Measurements from ENCODE around the gene ARL6IP6.

ARL6IP6 gene

DNA sequence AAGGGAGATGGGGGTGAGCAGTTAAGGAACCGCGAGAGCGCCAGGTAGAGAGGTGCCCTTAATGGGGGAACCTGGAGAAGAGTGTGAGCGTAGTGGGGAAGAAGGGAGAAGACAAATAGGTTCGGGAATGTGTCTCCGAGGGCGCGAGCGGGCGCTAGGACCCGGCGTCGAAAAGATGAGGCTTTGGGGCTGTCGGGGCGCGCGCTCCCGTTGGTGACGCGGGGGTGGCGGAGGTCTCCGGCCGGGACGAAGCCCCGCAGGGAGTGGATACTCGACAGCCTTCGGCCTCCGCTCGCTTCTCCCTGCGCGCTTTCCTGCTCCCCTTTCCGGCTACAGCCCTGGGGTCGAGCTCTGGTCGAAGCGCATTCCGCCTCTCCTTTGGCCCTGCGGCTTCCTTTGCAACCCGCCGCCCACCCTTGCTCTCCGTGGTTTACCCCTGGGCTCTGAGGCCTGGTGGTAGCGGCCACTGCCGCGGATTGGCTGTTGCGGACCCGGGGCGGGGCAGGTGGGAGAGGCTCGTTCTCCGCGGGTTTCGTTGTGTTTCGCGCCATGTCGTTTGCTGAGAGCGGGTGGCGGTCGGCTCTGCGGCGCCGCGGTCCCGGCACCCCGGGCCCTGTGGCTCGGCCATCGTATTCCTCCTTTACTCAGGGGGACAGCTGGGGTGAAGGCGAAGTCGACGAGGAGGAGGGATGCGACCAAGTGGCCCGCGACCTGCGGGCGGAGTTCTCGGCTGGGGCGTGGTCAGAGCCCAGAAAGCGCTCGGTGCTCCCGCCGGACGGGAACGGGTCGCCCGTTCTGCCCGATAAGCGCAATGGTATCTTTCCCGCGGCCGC, at the start of gene ARL6IP6:
TSS of gene ARL6IP6 (plus strand) at position 545 of the 833 bp plus-strand sequence. CDS start at position 550, 5 bp downstream.
- H3K4me3 ChIP-seq (ENCODE audit: low read length) = peak within 1 kb of the TSS; percentile 94
- peaks cover 34% of the 10 kb centered on the region for H3K36me3 ChIP-seq (ENCODE audit: insufficient read depth, low read length)
- H3K9me3 ChIP-seq (ENCODE audit: low read length) = no peaks in the 10 kb centered on the region
- H3K4me1 ChIP-seq (ENCODE audit: insufficient read depth, low read length) = peaks cover 24% of the 10 kb centered on the region
- H3K27me3 ChIP-seq (ENCODE audit: insufficient read depth, low read length) = no peaks in the 10 kb centered on the region
- H2AFZ ChIP-seq (ENCODE audit: low read depth, low read length) = peak within 1 kb of the TSS; percentile 14

DNA sequence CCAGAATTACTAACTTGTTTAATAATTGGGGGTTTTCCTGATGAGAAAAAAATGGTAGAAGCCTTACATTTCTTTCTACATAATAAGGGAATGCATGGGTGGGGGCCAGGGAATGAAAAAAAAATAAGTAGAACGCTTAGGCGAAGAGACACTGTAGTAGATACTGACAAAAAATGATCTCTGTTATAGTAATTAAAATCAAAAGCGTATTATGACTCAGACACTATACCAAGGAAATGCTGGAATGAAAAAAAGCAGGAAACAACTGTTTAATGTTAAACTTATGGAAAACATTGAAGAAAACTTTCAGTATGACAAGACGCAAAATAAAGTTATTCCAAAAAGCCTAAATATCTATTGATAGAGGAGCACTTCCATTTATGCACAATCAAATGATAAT, 44.1 kb upstream of the ARL6IP6 start:
- Histone ChIP-seq H3K4me1 (ENCODE audit: insufficient read depth, low read length) (no peaks in the 10 kb centered on the region), H3K27me3 (ENCODE audit: insufficient read depth, low read length) (no peaks in the 10 kb centered on the region), H3K36me3 (ENCODE audit: insufficient read depth, low read length) (peaks cover 93% of the 10 kb centered on the region), H3K4me3 (ENCODE audit: low read length) (no peak overlapping the region), H3K9me3 (ENCODE audit: low read length) (no peaks in the 10 kb centered on the region), H2AFZ (ENCODE audit: low read depth, low read length) (no peak overlapping the region)

DNA sequence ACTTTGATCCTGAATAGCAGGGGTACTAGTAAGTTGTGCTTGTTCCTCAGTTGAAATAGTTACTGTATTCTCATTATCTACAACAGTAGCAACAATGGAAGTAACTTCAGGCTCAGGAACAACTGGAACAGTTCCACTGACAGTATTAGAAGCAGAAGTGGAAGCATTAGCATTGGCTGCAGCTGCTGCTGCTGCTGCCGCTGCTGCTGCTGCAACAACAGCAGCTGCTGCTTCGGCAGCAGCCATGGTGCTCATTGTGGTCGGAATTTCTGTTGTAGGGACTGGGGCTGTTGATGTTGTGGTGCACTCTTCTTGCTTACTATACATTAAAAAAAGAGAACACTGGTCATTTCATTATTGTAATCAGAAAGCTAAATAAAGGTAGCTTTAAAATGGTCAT, 42.0 kb upstream of the ARL6IP6 start:
- no peaks in the 10 kb centered on the region for H3K27me3 ChIP-seq (ENCODE audit: insufficient read depth, low read length)
- H3K4me1 ChIP-seq (ENCODE audit: insufficient read depth, low read length) = no peaks in the 10 kb centered on the region
- H3K9me3 ChIP-seq (ENCODE audit: low read length) = peaks cover 2% of the 10 kb centered on the region
- H2AFZ ChIP-seq (ENCODE audit: low read depth, low read length) = no peak overlapping the region
- H3K36me3 ChIP-seq (ENCODE audit: insufficient read depth, low read length) = peaks cover 91% of the 10 kb centered on the region
- no peak overlapping the region for H3K4me3 ChIP-seq (ENCODE audit: low read length)

DNA sequence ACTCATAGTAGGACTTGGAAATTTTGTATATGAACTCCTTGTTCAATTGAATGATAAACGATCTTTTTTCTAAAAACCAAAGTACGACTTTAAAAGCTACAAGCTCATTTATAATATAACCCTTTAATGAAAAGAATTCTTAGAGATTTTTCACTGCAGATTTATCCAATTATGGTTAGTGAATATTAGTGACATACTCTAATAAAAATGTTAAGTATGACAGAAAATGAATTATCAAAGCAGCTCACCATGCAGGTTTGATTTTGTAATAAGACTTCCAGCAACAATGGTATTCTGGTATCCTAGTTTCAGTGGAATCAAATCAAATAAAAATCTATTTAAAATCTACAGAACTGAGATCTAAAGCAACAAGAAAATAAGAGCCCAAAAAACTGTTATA, 39.6 kb upstream of the ARL6IP6 start:
- peaks cover 74% of the 10 kb centered on the region for H3K36me3 ChIP-seq (ENCODE audit: insufficient read depth, low read length)
- peaks cover 8% of the 10 kb centered on the region for H3K4me1 ChIP-seq (ENCODE audit: insufficient read depth, low read length)
- H2AFZ ChIP-seq (ENCODE audit: low read depth, low read length) = no peak overlapping the region
- peaks cover 7% of the 10 kb centered on the region for H3K9me3 ChIP-seq (ENCODE audit: low read length)
- no peaks in the 10 kb centered on the region for H3K27me3 ChIP-seq (ENCODE audit: insufficient read depth, low read length)
- H3K4me3 ChIP-seq (ENCODE audit: low read length) = no peak overlapping the region

DNA sequence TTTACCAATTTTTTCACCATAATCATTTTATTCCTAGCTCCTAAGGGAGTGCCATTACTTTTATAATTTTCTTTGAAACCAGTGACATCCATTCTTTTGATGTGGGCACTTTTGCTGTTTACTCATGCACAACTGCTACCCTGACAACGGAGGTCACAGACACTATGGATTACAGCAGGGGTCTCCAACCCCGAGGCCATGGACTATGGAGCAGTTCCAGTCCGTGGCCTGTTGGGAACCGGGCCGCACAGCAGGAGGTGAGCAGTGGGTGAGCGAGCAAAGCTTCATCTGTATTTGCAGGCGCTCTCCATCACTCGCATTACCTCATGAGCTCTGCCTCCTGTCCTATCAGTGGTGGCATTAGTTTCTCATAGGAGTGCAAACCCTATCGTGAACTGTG, 35.8 kb upstream of the ARL6IP6 start:
- H3K9me3 ChIP-seq (ENCODE audit: low read length) = peaks cover 9% of the 10 kb centered on the region
- peaks cover 8% of the 10 kb centered on the region for H3K4me1 ChIP-seq (ENCODE audit: insufficient read depth, low read length)
- no peak overlapping the region for H3K4me3 ChIP-seq (ENCODE audit: low read length)
- H2AFZ ChIP-seq (ENCODE audit: low read depth, low read length) = no peak overlapping the region
- H3K36me3 ChIP-seq (ENCODE audit: insufficient read depth, low read length) = peaks cover 60% of the 10 kb centered on the region
- no peaks in the 10 kb centered on the region for H3K27me3 ChIP-seq (ENCODE audit: insufficient read depth, low read length)

DNA sequence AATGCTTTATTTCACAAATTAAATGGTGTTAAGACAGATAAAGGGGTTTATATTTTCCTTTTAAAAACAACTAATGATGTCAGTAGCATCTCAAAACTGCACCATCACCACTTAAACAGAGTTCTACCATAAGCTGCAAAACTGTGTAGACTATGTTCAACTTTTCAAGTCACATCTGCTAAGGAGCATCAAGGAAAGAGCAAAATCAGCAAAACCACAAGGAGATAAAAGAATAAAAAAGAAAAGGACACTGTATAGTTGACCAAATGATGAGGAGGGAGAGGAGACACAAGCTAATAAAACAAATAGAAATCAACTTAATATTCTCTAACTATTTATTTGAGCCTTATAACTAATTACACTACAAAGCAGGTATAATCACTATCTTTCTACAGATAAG, 35.0 kb upstream of the ARL6IP6 start:
- Histone ChIP-seq H3K27me3 (ENCODE audit: insufficient read depth, low read length) (no peaks in the 10 kb centered on the region), H3K9me3 (ENCODE audit: low read length) (peaks cover 9% of the 10 kb centered on the region), H3K4me1 (ENCODE audit: insufficient read depth, low read length) (peaks cover 8% of the 10 kb centered on the region), H3K4me3 (ENCODE audit: low read length) (no peak overlapping the region), H2AFZ (ENCODE audit: low read depth, low read length) (no peak overlapping the region), H3K36me3 (ENCODE audit: insufficient read depth, low read length) (peaks cover 61% of the 10 kb centered on the region)

DNA sequence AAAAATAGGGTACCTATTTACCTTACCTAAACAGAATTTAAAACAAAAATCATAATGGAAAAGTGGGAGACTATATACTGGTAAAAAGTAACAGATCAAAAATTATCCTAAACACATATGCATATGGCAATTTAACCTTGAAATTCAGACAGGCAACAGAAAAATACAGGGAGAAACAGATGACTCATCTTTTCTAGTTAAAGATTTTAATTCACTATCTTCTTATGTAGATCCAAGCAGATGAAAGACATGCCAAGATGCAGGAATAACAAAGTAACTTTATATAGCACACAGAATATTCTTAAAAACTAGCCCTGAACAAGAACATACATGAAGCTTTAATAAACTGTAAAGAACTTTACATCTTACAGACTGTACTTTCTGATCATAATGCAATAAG, 32.1 kb upstream of the ARL6IP6 start:
- Histone ChIP-seq H3K9me3 (ENCODE audit: low read length) (peaks cover 7% of the 10 kb centered on the region), H3K4me3 (ENCODE audit: low read length) (no peak overlapping the region), H3K4me1 (ENCODE audit: insufficient read depth, low read length) (peaks cover 8% of the 10 kb centered on the region), H3K36me3 (ENCODE audit: insufficient read depth, low read length) (peaks cover 56% of the 10 kb centered on the region), H3K27me3 (ENCODE audit: insufficient read depth, low read length) (no peaks in the 10 kb centered on the region), H2AFZ (ENCODE audit: low read depth, low read length) (no peak overlapping the region)

DNA sequence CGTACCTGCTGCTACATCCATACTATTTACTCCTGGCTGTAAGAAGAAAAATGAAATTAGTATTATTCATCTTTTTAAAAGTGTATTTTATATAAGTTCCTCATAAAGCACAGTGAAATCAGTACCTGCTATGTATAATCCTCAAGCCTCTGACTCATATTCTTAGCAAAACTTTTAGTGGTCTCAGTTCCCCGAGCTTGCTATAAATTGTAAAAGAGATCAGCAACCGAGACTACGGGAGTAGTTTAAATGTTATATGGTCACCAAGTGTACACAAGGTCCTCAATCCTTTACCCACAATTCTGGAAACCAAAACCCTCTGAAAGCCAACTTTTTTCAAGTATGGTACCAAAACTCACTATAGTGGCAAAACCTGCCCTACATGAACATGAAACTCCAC, 25.4 kb upstream of the ARL6IP6 start:
- Histone ChIP-seq H2AFZ (ENCODE audit: low read depth, low read length) (no peak overlapping the region), H3K36me3 (ENCODE audit: insufficient read depth, low read length) (peaks cover 51% of the 10 kb centered on the region), H3K9me3 (ENCODE audit: low read length) (no peaks in the 10 kb centered on the region), H3K27me3 (ENCODE audit: insufficient read depth, low read length) (no peaks in the 10 kb centered on the region), H3K4me1 (ENCODE audit: insufficient read depth, low read length) (no peaks in the 10 kb centered on the region), H3K4me3 (ENCODE audit: low read length) (no peak overlapping the region)

DNA sequence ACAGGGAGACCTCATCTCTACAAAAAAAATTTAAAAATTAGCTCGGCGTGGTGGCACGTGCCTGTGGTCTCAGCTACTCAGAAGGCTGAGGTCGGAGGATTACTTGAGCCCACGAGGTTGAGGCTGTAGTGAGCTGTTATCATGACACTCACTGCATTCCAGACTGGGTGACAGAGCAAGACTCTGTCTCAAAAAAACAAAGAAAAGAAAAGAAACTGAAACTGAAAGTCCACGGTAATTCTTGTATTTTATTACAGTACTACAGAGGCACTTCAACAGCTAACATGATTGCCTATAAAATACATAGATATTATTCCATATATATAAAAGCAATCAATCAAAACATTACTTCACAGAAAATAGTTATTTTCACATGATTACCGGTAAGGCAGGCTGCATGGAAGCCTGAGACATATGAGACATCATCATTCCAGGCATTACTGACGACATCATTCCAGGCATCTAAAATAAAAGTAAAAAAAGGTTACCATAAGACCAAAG, 24.2 kb upstream of the ARL6IP6 start:
- H3K36me3 ChIP-seq (ENCODE audit: insufficient read depth, low read length) = peaks cover 42% of the 10 kb centered on the region
- H2AFZ ChIP-seq (ENCODE audit: low read depth, low read length) = no peak overlapping the region
- H3K27me3 ChIP-seq (ENCODE audit: insufficient read depth, low read length) = no peaks in the 10 kb centered on the region
- no peaks in the 10 kb centered on the region for H3K9me3 ChIP-seq (ENCODE audit: low read length)
- H3K4me3 ChIP-seq (ENCODE audit: low read length) = no peak overlapping the region
- H3K4me1 ChIP-seq (ENCODE audit: insufficient read depth, low read length) = no peaks in the 10 kb centered on the region

DNA sequence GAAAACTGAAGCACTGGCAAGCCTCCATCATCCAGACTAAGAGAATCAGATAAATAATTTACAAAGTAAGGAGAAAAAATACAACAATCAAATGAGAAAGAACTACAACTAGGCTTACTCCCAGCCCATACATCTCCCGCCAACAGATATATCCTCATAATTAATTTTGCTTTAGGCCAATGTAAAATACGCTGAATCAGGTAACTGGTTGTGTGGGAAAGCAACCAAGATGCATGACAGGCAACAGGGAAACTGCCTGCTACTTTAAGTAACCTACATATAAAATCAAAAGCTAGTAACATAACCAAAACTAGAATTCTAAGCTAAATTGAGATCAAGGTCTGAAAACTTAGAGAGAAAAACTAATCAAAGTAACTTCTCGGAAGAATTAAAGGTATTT, 22.7 kb upstream of the ARL6IP6 start:
- no peak overlapping the region for H3K4me3 ChIP-seq (ENCODE audit: low read length)

DNA sequence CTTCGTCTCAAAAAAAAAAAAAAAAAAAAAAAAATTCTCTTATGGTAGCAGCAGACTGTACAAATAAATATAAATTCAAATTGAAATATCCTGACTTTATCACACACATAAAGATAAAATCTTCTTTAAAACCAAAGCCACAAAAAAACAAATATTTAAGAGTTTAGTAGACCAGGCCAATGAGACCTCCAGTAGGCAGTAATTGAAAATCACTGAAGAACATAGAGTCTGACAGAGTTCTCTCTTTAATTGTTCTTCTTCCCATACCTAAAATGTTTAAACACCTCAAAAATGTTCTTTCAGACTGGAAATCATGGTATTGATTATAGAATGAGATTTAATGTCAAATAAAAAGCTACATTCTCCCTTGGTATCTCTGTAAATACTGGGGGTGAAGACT, 21.9 kb upstream of the ARL6IP6 start:
- peaks cover 6% of the 10 kb centered on the region for H3K9me3 ChIP-seq (ENCODE audit: low read length)
- no peak overlapping the region for H2AFZ ChIP-seq (ENCODE audit: low read depth, low read length)
- H3K4me3 ChIP-seq (ENCODE audit: low read length) = no peak overlapping the region
- no peaks in the 10 kb centered on the region for H3K27me3 ChIP-seq (ENCODE audit: insufficient read depth, low read length)
- H3K4me1 ChIP-seq (ENCODE audit: insufficient read depth, low read length) = no peaks in the 10 kb centered on the region
- H3K36me3 ChIP-seq (ENCODE audit: insufficient read depth, low read length) = peaks cover 33% of the 10 kb centered on the region

More for the DNA sequence above, 22.7 kb upstream of the ARL6IP6 start:
- Histone ChIP-seq H3K36me3 (ENCODE audit: insufficient read depth, low read length) (peaks cover 33% of the 10 kb centered on the region), H2AFZ (ENCODE audit: low read depth, low read length) (no peak overlapping the region), H3K4me1 (ENCODE audit: insufficient read depth, low read length) (no peaks in the 10 kb centered on the region), H3K27me3 (ENCODE audit: insufficient read depth, low read length) (no peaks in the 10 kb centered on the region), H3K9me3 (ENCODE audit: low read length) (peaks cover 2% of the 10 kb centered on the region)

DNA sequence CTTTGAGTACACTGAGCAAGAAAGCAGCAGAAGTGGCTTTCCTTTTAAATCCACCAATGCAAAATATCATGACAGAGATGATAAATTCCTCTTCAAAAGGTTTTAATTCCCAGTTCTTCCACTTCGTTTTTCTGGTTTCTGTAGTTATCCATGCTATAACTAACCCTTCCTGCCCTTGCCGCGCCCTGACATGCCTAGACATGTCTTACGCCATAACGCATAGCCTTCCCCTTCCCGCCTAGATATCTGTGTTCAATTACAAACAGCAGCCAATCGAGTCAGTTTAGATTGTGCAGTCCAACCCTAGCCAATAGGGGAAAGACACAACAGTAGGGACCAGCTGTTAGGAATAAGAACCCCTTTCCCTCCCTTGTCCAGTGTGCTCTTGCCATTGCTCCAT, 17.2 kb upstream of the ARL6IP6 start:
- no peak overlapping the region for H3K4me3 ChIP-seq (ENCODE audit: low read length)
- H2AFZ ChIP-seq (ENCODE audit: low read depth, low read length) = no peak overlapping the region
- H3K27me3 ChIP-seq (ENCODE audit: insufficient read depth, low read length) = no peaks in the 10 kb centered on the region
- H3K4me1 ChIP-seq (ENCODE audit: insufficient read depth, low read length) = no peaks in the 10 kb centered on the region
- peaks cover 27% of the 10 kb centered on the region for H3K9me3 ChIP-seq (ENCODE audit: low read length)
- H3K36me3 ChIP-seq (ENCODE audit: insufficient read depth, low read length) = peaks cover 24% of the 10 kb centered on the region

DNA sequence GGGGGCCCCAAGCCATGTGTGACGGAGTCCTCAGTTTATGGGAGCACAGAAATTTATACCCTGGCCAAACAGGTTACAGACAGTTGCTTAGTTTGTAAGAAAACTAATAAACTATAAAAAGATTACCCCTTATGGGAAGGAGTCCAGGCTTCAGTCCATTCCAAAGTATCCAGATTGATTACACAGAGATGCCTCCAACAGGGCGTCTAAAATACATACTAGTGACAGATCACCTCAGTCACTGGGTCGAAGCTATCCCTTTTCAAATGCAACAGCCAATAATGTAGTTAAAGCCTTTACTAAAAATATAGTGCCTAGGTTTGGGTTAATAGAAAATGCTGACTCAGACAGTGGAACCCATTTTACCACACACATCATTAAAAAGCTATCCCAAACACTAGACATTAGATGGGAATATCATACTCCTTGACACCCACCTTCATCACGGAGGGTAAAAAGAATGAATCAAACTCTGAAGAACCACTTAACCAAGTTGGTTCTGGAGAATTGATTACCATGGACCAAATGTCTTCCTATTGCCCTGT, 11.9 kb upstream of the ARL6IP6 start:
- H3K9me3 ChIP-seq (ENCODE audit: low read length) = peaks cover 44% of the 10 kb centered on the region
- H2AFZ ChIP-seq (ENCODE audit: low read depth, low read length) = no peak overlapping the region
- no peaks in the 10 kb centered on the region for H3K4me1 ChIP-seq (ENCODE audit: insufficient read depth, low read length)
- H3K4me3 ChIP-seq (ENCODE audit: low read length) = no peak overlapping the region
- no peaks in the 10 kb centered on the region for H3K27me3 ChIP-seq (ENCODE audit: insufficient read depth, low read length)
- H3K36me3 ChIP-seq (ENCODE audit: insufficient read depth, low read length) = peaks cover 61% of the 10 kb centered on the region
